ENCODE results near the gene TBC1D2. TPM values are rescaled to one million over a fixed set of nuclear protein-coding genes. Genes with fewer than 3 reads are reported as not detected.

The TBC1D2 gene, protein sequence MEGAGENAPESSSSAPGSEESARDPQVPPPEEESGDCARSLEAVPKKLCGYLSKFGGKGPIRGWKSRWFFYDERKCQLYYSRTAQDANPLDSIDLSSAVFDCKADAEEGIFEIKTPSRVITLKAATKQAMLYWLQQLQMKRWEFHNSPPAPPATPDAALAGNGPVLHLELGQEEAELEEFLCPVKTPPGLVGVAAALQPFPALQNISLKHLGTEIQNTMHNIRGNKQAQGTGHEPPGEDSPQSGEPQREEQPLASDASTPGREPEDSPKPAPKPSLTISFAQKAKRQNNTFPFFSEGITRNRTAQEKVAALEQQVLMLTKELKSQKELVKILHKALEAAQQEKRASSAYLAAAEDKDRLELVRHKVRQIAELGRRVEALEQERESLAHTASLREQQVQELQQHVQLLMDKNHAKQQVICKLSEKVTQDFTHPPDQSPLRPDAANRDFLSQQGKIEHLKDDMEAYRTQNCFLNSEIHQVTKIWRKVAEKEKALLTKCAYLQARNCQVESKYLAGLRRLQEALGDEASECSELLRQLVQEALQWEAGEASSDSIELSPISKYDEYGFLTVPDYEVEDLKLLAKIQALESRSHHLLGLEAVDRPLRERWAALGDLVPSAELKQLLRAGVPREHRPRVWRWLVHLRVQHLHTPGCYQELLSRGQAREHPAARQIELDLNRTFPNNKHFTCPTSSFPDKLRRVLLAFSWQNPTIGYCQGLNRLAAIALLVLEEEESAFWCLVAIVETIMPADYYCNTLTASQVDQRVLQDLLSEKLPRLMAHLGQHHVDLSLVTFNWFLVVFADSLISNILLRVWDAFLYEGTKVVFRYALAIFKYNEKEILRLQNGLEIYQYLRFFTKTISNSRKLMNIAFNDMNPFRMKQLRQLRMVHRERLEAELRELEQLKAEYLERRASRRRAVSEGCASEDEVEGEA
- total RNA-seq (1 to 10 TPM; 1.9 to 2.7 (median 2.4) TPM), polyA plus RNA-seq (1 to 10 TPM; 1.3 to 2.9 (median 1.4) TPM)
- long read RNA-seq, donor 1, partial matches to known transcripts: 0 of 3 reads
- long read RNA-seq, donor 1, other reads (novel, unspliced or antisense): 1 of 3 reads
- long read RNA-seq, donor 2, partial matches to known transcripts: 2 of 5 reads
- long read RNA-seq, donor 2, other reads (novel, unspliced or antisense): 2 of 5 reads

GRCh38 chr9:98255578-98256296, at the start of gene TBC1D2:
Gene TBC1D2, minus strand, starts transcription at chr9:98255649. Its CDS starts 108 bp downstream, at chr9:98255541.
- TF ChIP-seq, protein P1, sequence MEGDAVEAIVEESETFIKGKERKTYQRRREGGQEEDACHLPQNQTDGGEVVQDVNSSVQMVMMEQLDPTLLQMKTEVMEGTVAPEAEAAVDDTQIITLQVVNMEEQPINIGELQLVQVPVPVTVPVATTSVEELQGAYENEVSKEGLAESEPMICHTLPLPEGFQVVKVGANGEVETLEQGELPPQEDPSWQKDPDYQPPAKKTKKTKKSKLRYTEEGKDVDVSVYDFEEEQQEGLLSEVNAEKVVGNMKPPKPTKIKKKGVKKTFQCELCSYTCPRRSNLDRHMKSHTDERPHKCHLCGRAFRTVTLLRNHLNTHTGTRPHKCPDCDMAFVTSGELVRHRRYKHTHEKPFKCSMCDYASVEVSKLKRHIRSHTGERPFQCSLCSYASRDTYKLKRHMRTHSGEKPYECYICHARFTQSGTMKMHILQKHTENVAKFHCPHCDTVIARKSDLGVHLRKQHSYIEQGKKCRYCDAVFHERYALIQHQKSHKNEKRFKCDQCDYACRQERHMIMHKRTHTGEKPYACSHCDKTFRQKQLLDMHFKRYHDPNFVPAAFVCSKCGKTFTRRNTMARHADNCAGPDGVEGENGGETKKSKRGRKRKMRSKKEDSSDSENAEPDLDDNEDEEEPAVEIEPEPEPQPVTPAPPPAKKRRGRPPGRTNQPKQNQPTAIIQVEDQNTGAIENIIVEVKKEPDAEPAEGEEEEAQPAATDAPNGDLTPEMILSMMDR (IDR thresholded peaks at IDR 0.05): no peak
- H3K27ac ChIP-seq: peak within 1 kb of the TSS; percentile 90
- ATAC-seq: peak; percentile 97 to 99 (median 98)
- peak within 1 kb of the TSS; percentile 93 for H3K4me3 ChIP-seq
- no peaks in the 10 kb centered on the region for H3K36me3 ChIP-seq (ENCODE audit: insufficient read depth in 1 of 2, low read depth in 1 of 2)
- intact Hi-C loops (cut with DNase I): loop anchor here (2.0 to 10.0 kb wide), 3 partner anchors 198 to 541 kb away; partner anchors contain the start of genes NANS (in 1 of the 2) and TRMO (in 1 of the 2)
- peak; percentile 94 to 98 for DNase-seq
- peaks cover 6% of the 10 kb centered on the region for H3K4me1 ChIP-seq
- H3K9me3 ChIP-seq: no peaks in the 10 kb centered on the region
- H3K27me3 ChIP-seq (ENCODE audit: insufficient read depth in 3 of 3, low read length in 2 of 3): no peaks in the 10 kb centered on the region
- WGBS, 3 donors: 0 to 1% (median 0%) methylated on average over 48 to 64 of the region's 64 CpGs

DNA sequence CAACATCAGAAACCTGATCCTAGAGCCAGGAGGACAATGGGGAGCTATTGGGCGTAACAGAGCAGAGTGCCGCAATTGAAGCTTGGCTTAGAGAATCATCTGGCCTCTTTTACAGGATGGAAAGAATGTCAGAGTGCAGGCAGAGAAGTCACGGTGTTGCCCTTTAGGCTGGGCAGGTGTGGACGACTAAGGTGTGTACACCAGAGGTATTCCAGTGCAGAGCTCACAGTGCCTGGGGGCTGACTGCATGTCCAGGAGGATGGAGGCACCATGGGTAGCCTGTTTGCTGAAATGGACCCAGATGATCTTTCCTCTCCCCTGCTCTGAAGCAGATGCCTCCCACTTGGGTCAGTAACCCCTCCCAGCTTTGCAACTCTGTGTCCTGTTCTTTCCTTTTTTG, 48.9 kb upstream of the TBC1D2 start:
- Histone ChIP-seq H3K27me3 (ENCODE audit: insufficient read depth in 3 of 3, low read length in 2 of 3) (peaks cover 0 to under 1% (median 0%) of the 10 kb centered on the region in 3 donors), H3K27ac (no peak overlapping the region), H3K4me1 (no peaks in the 10 kb centered on the region), H3K36me3 (ENCODE audit: insufficient read depth in 1 of 2, low read depth in 1 of 2) (no peaks in the 10 kb centered on the region), H3K4me3 (no peak overlapping the region), H3K9me3 (no peaks in the 10 kb centered on the region)
- WGBS, 3 donors: 76 to 81% (median 78%) methylated on average over 4 of the region's 4 CpGs
- TF ChIP-seq, protein P1 (IDR thresholded peaks at IDR 0.05): no peak
- intact Hi-C loops (cut with DNase I): no loop called here
- DNase-seq (no peak), ATAC-seq (no peak)

DNA sequence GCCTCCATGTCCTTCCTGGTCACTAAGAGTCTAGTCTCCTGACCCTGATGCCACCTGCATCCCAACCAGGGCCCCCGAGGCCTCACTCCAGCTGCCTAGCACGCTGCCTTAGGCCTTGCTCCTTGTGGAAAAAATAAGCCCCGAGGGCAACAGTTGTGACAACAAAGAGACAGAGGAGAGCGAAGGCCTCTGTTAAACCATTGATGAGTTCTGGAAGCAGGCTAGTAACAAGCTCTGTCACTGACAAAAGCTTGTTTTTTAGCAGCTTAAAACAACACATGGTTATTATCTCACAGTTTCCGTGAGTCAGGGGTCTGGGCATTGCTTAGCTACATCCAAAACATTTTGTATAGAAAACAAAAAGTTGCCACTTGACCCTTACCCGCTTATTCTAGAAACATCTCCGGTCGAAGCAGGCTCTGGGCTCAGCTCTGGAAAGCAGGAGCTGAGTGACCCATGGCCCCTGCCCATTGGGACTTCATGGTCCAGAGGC, 48.2 kb upstream of the TBC1D2 start:
- no peaks in the 10 kb centered on the region for H3K9me3 ChIP-seq
- TF ChIP-seq, protein P1 (IDR thresholded peaks at IDR 0.05): no peak
- H3K27ac ChIP-seq: no peak overlapping the region
- H3K27me3 ChIP-seq (ENCODE audit: insufficient read depth in 3 of 3, low read length in 2 of 3): no peaks in the 10 kb centered on the region
- ATAC-seq: no peak
- no peak for DNase-seq
- intact Hi-C loops (cut with DNase I): no loop called here
- no peaks in the 10 kb centered on the region for H3K36me3 ChIP-seq (ENCODE audit: insufficient read depth in 1 of 2, low read depth in 1 of 2)
- 73 to 81% (median 77%) methylated on average over 8 of the region's 8 CpGs for WGBS, 3 donors
- no peaks in the 10 kb centered on the region for H3K4me1 ChIP-seq
- H3K4me3 ChIP-seq: no peak overlapping the region
